ENCODE measurements around the gene MTMR3.

DNA sequence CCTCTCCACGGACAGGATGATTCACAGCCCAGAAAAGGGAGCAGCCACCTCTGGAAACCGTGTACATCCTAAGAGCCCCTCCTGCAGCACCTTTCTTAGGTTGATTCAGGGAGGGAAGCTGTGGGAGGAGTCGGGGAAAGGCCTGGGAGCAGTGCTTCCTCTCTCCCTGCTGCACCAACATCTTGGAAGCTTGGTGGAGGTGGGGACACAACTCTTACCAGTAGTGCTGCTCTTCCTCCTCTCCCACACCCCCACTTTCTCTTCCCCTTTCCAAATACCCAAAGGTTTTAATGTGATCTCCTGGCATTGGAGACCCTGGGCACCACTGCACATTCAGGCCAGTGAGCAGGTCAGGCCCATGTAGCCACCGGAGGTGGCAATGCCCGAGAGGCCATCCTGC lies 150.9 kb downstream of the MTMR3 start:
- no peak for TF ChIP-seq MAX (IDR thresholded peaks at IDR 0.05)
- no peak for TF ChIP-seq CTCF (IDR thresholded peaks at IDR 0.05; ENCODE audit: low read depth, low read length, missing input control)
- TF ChIP-seq TAF1 (conservative IDR thresholded peaks at IDR 0.05) = no peak
- TF ChIP-seq SP1 (IDR thresholded peaks at IDR 0.05) = no peak
- TF ChIP-seq YY1 (IDR thresholded peaks at IDR 0.05) = no peak
- no peak for TF ChIP-seq RAD21 (IDR thresholded peaks at IDR 0.05)
- TF ChIP-seq JUND (IDR thresholded peaks at IDR 0.05) = no peak
- TF ChIP-seq GABPA (IDR thresholded peaks at IDR 0.05 in 1 of 2, conservative IDR thresholded peaks at IDR 0.05 in 1 of 2) = no peak
